Ectodermal cell (in vitro differentiated cells): ENCODE measurements around the gene CHSY1.

ENCODE experiments used
- H3K27ac ChIP-seq: 2 replicates; pipeline ENCODE4 v1.7.0; 2013; ENCODE audit warnings: mild to moderate bottlenecking, low read depth, low read length; ENCODE audit not compliant: insufficient read depth, poor library complexity, severe bottlenecking
- H3K27me3 ChIP-seq: 2 replicates; pipeline ENCODE4 v1.7.0; 2013; ENCODE audit warnings: mild to moderate bottlenecking, low read length; ENCODE audit not compliant: insufficient read depth, control insufficient read depth, poor library complexity, severe bottlenecking
- H3K36me3 ChIP-seq: one replicate; pipeline ENCODE4 v1.7.0; 2013; ENCODE audit warnings: low read length; ENCODE audit not compliant: control insufficient read depth, insufficient read depth
- H3K4me1 ChIP-seq: one replicate; pipeline ENCODE4 v1.7.0; 2013; ENCODE audit warnings: low read length; ENCODE audit not compliant: control insufficient read depth, insufficient read depth
- H3K4me3 ChIP-seq: 2 replicates; pipeline ENCODE4 v1.7.0; 2013; ENCODE audit warnings: low read depth, low read length, control low read depth; ENCODE audit not compliant: insufficient read depth
- H3K9me3 ChIP-seq: 2 replicates; pipeline ENCODE4 v1.7.0; 2013; ENCODE audit warnings: mild to moderate bottlenecking, low read length, moderate library complexity; ENCODE audit not compliant: control insufficient read depth
- WGBS, 2 experiments: methylation state at CpG; one replicate each; pipeline ENCODE4 v1.1.7; 2013; ENCODE audit warnings: missing lambda C conversion rate in 2 of 2; 5-methylcytosine and 5-hydroxymethylcytosine counted together

Gene CHSY1

DNA sequence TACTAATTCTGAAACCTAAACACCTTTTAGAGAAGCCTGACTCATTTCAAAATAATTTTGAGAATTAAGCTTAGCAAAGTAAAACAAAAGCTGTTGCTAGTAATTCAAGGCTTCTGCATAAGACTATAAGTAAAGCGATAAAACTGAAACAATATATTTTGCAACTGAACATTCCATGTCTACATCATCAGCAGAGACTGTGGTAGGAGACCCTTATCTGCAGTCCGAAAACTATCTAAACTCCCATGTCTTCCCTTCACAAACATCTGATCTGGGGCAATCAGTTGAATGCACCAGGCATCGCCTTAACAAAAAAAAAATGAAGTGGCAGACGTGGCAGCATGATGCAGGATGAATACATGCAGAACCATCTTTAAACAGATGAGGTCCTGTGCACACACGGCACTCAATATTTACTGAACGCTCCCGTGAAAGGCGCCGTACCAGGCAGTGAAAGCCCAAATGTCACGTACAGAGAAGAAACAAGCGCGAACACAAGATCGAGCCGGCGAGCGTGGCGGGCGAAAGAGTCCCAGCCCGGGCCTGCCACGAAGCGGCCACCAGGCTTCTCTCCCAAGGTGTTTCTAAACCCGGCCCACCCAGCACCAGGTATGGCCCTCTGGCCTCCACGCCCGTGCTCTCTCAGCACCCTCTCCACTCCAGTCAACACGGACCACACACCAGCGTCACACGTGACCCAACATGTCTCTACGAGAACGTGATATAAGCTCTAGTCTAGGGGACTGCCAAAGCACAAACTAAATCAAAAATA lies 63.0 kb downstream of the CHSY1 start:
- Histone ChIP-seq H3K9me3 (no peaks in the 10 kb centered on the region), H3K27me3 (no peaks in the 10 kb centered on the region), H3K4me1 (peaks cover 9% of the 10 kb centered on the region), H3K36me3 (no peaks in the 10 kb centered on the region), H3K4me3 (no peak overlapping the region), H3K27ac (no peak overlapping the region)
- WGBS, 2 experiments = 93 to 94% methylated on average over 29 of the region's 29 CpGs

DNA sequence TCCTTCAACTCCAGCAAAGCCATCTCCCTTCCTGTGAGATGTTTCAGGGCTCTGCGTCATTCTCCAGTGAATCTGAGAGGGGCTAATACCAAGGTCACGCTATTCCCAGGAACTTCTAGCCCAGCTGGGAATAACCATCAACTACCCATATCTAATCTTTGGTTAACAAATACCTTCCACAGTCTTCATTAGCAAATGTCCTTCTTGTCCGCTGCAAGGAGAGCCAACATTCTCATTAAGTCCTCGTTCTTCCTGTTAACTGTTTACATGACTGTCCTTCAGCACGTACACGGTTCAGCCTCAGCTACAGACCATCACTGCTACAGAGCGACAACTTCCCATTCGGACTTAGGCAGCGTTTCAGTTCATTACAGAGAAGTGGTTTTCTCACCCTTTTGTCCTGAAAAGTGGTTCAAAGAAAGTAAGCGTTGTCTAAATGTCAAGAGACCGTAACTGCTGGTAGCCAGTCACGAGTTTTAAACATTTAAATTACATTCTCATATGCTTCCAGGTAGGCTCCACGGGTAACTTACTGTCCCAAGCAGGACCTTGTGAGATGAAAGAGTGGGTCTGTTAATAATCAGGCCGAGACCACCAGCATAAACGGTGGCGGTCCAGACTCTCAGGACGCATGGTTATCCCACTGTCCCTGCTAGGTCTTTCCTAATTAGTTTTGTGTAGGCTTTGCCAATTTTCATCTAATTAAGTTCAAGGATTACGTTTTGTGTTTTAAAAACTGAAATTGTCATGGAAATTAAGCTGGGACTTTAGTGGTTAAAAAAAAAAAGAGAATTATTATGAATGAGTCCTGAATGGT lies 63.8 kb downstream of the CHSY1 start:
- Histone ChIP-seq H3K4me1 (peaks cover 9% of the 10 kb centered on the region), H3K27ac (no peak overlapping the region), H3K4me3 (no peak overlapping the region), H3K36me3 (peaks cover 4% of the 10 kb centered on the region), H3K9me3 (no peaks in the 10 kb centered on the region), H3K27me3 (no peaks in the 10 kb centered on the region)
- 86 to 88% methylated on average over 18 of the region's 18 CpGs for WGBS, 2 experiments

DNA sequence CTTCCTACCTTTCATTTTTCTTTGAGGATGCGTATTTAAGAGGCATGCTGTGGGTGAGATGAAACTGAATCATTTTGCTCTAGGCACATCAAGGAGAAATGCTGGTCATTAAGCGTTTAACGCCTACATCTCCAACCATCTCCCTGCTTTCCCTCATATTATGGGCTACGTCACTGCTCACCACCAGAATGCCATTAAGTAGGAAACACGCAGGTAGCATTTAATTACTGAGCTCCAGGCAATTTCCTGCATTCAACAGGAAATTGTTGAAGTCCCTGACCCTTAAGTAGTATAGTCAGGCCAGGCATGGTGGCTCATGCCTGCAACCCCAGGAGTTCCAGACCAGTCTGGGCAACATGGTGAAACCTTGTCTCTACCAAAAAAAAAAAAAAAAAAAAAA lies 66.1 kb downstream of the CHSY1 start:
- no peaks in the 10 kb centered on the region for H3K9me3 ChIP-seq
- peaks cover 2% of the 10 kb centered on the region for H3K4me1 ChIP-seq
- H3K36me3 ChIP-seq = peaks cover 4% of the 10 kb centered on the region
- H3K27me3 ChIP-seq = no peaks in the 10 kb centered on the region
- no peak overlapping the region for H3K4me3 ChIP-seq
- H3K27ac ChIP-seq = no peak overlapping the region
- WGBS, 2 experiments = 90 to 96% methylated on average over 4 to 5 of the region's 5 CpGs

DNA sequence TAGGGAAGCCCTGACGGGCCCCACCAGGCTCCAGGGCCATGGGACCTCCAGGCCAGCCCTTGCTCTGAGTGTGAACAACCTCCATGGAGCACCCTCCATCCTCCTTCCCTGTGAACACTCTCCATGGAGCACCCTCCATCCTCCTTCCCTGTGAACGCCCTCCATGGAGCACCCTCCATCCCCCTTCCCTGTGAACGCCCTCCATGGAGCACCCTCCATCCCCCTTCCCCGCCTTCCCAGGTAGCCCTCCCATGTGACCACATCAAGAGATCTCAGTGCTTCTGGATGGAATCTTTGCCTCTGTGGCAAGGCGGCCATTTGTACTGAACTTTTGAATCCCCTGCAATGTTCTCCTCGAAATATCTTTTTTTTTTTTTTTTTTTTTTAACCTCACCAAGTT lies 66.5 kb downstream of the CHSY1 start:
- Histone ChIP-seq H3K4me3 (no peak overlapping the region), H3K27me3 (no peaks in the 10 kb centered on the region), H3K9me3 (no peaks in the 10 kb centered on the region), H3K27ac (no peak overlapping the region), H3K36me3 (peaks cover 4% of the 10 kb centered on the region), H3K4me1 (no peaks in the 10 kb centered on the region)
- 93% methylated on average over 6 of the region's 6 CpGs for WGBS, 2 experiments

DNA sequence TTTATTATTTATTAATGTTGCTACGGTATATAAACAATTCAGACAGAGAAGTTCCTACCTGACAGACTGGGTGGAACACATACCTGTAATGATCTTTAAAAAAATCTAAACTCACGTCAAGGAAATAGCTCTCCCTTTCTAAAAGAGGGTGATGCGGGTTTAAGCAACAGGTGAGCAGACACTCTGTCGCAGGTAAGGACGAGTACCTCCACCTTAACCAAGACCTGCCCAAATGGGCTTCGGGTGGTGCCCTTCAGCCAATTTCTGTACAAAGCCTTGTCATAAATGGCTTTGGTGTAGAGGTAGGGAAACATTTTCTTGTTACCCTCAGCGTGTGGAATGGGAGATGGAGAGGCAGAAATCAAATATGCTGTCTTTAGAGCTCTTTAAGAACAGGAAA lies 67.0 kb downstream of the CHSY1 start:
- Histone ChIP-seq H3K27ac (no peak overlapping the region), H3K4me3 (no peak overlapping the region), H3K27me3 (no peaks in the 10 kb centered on the region), H3K4me1 (no peaks in the 10 kb centered on the region), H3K36me3 (peaks cover 4% of the 10 kb centered on the region), H3K9me3 (no peaks in the 10 kb centered on the region)
- 94 to 97% methylated on average over 7 of the region's 7 CpGs for WGBS, 2 experiments

DNA sequence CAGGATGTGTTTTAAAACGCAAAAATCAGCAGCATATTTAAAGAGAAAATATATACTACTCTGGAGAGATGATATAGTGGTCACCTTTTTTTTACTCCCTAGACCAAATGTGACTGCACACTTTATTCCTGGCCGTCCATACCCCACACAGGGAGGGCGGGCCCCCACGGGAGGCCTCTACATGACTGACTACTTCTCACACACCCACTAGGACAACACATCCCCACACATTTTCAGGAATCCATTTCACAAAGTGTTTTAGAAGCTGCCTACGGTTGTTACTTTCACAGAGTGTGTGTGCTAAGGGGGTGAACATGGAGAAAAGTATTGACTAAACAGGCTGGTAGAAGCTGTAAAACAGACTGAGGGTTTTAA lies 67.9 kb downstream of the CHSY1 start:
- Histone ChIP-seq H3K4me1 (no peaks in the 10 kb centered on the region), H3K9me3 (no peaks in the 10 kb centered on the region), H3K27me3 (no peaks in the 10 kb centered on the region), H3K27ac (no peak overlapping the region), H3K36me3 (peaks cover 4% of the 10 kb centered on the region), H3K4me3 (no peak overlapping the region)
- 88 to 94% methylated on average over 5 of the region's 5 CpGs for WGBS, 2 experiments

DNA sequence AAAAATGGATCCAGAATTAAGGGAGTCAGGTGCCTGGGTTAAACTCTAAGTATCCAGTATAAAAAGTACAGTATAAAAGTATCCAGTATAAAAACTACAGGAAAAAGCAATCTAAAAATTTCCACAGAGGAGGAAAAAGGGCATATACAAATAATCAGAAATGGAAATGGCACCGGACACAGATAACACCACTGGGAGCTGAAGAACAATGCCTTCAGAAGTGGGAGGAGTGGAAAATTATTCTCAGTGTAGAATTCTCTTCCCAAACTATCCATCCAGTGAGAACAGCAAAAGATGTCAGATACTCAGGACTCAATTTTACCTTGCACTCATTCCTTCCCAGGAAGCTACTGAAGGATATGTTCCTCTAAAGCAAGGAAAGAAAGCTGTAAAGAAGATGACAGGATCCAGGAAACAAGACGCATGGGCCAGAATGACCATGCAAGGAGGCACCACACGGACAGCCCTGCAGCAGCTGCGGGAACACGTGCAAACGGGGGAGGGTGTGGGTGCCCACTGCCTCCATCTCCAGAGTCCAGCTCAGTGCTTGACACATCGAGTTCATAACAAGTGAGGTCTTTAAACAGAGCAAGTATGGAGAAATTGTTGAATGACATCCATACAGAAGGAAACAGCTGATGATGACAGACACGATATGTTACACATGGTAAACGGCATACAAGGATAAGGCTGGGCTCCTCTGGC lies 68.5 kb downstream of the CHSY1 start:
- Histone ChIP-seq H3K36me3 (peaks cover 9% of the 10 kb centered on the region), H3K27ac (no peak overlapping the region), H3K4me3 (no peak overlapping the region), H3K27me3 (no peaks in the 10 kb centered on the region), H3K4me1 (no peaks in the 10 kb centered on the region), H3K9me3 (no peaks in the 10 kb centered on the region)
- WGBS, 2 experiments = 95 to 96% methylated on average over 8 to 9 of the region's 9 CpGs

DNA sequence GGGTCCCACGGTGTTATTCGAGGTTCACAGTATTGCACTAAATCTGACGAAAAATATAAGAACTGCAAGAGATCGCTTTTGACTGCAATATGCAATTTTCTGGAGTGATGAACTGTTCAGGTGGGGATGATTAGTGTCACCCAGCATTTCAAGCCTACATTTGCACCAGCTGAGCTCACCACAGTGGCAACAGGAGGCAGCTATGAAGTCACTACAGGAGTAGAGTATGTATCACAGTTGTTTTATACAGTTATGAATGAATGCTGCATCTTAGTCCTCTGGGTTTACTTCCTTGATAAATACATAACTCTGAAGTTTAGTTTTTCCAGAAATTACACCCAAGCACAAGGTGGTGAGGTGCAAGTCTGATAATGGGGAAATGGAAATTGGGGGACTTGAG lies 69.6 kb downstream of the CHSY1 start:
- Histone ChIP-seq H3K36me3 (peaks cover 20% of the 10 kb centered on the region), H3K27ac (no peak overlapping the region), H3K4me1 (no peaks in the 10 kb centered on the region), H3K27me3 (no peaks in the 10 kb centered on the region), H3K4me3 (no peak overlapping the region), H3K9me3 (no peaks in the 10 kb centered on the region)
- 80 to 86% methylated on average over 4 of the region's 4 CpGs for WGBS, 2 experiments

DNA sequence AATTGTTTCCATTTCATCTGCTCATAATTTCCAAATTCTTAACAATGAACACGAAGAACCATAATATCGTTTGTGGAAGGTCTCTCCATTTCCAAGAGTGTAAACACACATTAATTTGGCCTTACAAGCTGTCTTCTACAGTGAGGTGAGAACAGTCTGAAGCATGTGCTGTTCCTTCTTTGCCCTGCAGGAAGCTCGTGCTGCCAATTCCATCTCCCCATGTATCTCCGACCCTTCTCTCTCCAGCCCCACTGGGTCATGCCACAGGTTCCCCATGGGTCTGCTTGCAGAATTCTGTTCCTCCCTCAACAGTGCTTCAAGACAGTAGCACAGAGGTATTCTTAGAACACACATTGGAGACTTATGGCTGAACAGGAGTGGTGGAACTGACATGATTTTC lies 70.5 kb downstream of the CHSY1 start:
- Histone ChIP-seq H3K27ac (no peak overlapping the region), H3K4me1 (no peaks in the 10 kb centered on the region), H3K9me3 (no peaks in the 10 kb centered on the region), H3K27me3 (no peaks in the 10 kb centered on the region), H3K4me3 (no peak overlapping the region), H3K36me3 (peaks cover 25% of the 10 kb centered on the region)
- 92 to 95% methylated on average over 4 of the region's 4 CpGs for WGBS, 2 experiments
